Esophagus muscularis mucosa (tissue), 4 donors: ENCODE results near the gene LRP5. TPM values are rescaled to one million over a fixed set of nuclear protein-coding genes. Genes with fewer than 3 reads are reported as not detected.

ENCODE experiments used
- DNase-seq: peaks from one replicate; pipeline ENCODE4 v3.0.0-alpha.2; 2017; ENCODE audit errors: extremely low spot score
- H3K27ac ChIP-seq, 4 donors: fragments of 200-600 bp; sonication (generic); replicated peaks in 1 of 4; 1 replicate in 3 of 4; 2 replicates in 1 of 4; pipeline ENCODE4 v1.5.1; 2016 to 2019; ENCODE audit warnings: mild to moderate bottlenecking in 1 of 4
- H3K27me3 ChIP-seq, 4 donors: fragments of 200-600 bp; sonication (generic); one replicate each; pipeline versions ENCODE4 v1.5.1 to v1.6.0; 2016 to 2019
- H3K36me3 ChIP-seq, 4 donors: fragments of 200-600 bp; sonication (generic); one replicate each; pipeline ENCODE4 v1.5.1; 2016 to 2019
- H3K4me1 ChIP-seq, 4 donors: fragments of 200-600 bp; sonication (generic); one replicate each; pipeline ENCODE4 v1.5.1; 2016 to 2019
- H3K4me3 ChIP-seq, 4 donors: fragments of 200-600 bp; sonication (generic); 1 replicate in 2 of 4; 2 replicates in 2 of 4; pipeline ENCODE4 v1.5.1; 2016 to 2019; ENCODE audit warnings: mild to moderate bottlenecking in 4 of 4, moderate library complexity in 1 of 4
- H3K9me3 ChIP-seq, 4 donors: fragments of 200-600 bp; sonication (generic); 1 replicate in 3 of 4; 2 replicates in 1 of 4; pipeline ENCODE4 v1.5.1; 2016 to 2019
- EP300 ChIP-seq: sonication (generic); formaldehyde crosslinking; IDR thresholded peaks from one replicate; pipeline ENCODE4 v1.6.1; 2017; ENCODE audit warnings: antibody characterized with exemption
- POLR2A ChIP-seq: fragments of 450-650 bp; IDR thresholded peaks from one replicate; pipeline ENCODE4 v1.6.1; 2017; ENCODE audit warnings: antibody characterized with exemption, moderate library complexity, mild to moderate bottlenecking, low read depth
- POLR2AphosphoS5 ChIP-seq, 2 donors: sonication (generic); formaldehyde crosslinking; IDR thresholded peaks; one replicate each; pipeline ENCODE4 v1.6.1; 2017; ENCODE audit warnings: antibody characterized with exemption in 2 of 2
- WGBS: methylation state at CpG from one replicate; pipeline ENCODE4 v1.1.5; 2018; 5-methylcytosine and 5-hydroxymethylcytosine counted together
- intact Hi-C: fragments of 100-400 bp; cut with DNase I; formaldehyde crosslinking; loops from one replicate; pipeline ENCODE4 v1.15.1; 2023
- total RNA-seq, 4 donors: library from RNA; depleted of rRNA; stranded (reverse); fragments of >200 nt; gene quantifications; one replicate each; pipeline versions ENCODE4 v1.1.0 to v1.2.1, GENCODE V29; 2016
- TF ChIP-seq, protein P1 (sequence below), 3 experiments: fragments of 200-600 bp in 2 of 3; fragments of 450-650 bp in 1 of 3; sonication (generic) in 2 of 3; IDR thresholded peaks; one replicate each; pipeline ENCODE4 v1.5.1; 2017 to 2019; ENCODE audit warnings: antibody characterized with exemption in 3 of 3, mild to moderate bottlenecking in 2 of 3, moderate library complexity in 1 of 3

The LRP5 gene
- total RNA-seq, 4 donors from 2014 or later: 34.0 to 78.4 (median 56.2) TPM

DNA sequence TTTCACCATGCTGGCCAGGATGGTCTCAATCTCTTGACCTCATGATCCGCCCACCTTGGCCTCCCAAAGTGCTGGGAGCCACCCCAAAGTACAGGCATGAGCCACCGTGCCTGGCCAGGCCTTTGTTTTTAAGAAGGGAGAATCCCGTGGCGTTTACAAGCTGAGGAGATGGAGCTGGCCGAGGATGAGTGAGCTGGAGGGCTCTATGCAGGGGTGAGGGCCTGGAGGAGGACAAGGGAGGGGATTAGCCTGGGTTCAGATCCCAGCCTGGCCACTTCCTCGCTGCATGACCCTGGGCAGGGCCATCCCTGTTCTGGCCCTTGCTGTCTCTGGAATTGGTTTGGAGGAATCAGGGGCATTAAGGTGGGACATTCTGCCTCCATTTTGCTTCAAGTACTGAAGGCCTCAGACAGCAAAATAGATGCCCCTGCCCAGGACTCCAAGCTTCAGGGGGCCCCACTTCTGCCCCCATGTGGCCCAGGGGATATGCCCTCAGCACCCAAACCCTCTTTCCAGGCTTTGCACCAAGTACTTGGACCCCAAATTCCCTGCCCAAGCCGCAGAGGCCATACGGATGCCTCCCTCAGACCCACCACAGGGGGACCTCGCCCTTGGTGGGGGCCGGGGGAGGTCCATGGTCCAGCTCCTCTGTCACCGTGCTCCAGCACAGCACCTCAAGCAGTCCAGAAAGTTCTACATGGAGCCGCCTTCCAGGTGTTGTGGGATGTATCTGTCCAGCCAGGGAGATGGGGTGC is 12.1 kb upstream of the LRP5 start:
- H3K9me3 ChIP-seq: no peaks in the 10 kb centered on the region
- WGBS: 93% methylated on average over 12 of the region's 12 CpGs
- no peaks in the 10 kb centered on the region for H3K27me3 ChIP-seq
- no peak for DNase-seq
- H3K36me3 ChIP-seq: no peaks in the 10 kb centered on the region
- no peak overlapping the region for H3K27ac ChIP-seq
- intact Hi-C loops: no loop called here
- no peak overlapping the region for H3K4me3 ChIP-seq
- no peak for TF ChIP-seq EP300
- TF ChIP-seq POLR2A: no peak
- TF ChIP-seq POLR2AphosphoS5 (IDR thresholded peaks at IDR 0.05): no peak
- TF ChIP-seq, protein P1, sequence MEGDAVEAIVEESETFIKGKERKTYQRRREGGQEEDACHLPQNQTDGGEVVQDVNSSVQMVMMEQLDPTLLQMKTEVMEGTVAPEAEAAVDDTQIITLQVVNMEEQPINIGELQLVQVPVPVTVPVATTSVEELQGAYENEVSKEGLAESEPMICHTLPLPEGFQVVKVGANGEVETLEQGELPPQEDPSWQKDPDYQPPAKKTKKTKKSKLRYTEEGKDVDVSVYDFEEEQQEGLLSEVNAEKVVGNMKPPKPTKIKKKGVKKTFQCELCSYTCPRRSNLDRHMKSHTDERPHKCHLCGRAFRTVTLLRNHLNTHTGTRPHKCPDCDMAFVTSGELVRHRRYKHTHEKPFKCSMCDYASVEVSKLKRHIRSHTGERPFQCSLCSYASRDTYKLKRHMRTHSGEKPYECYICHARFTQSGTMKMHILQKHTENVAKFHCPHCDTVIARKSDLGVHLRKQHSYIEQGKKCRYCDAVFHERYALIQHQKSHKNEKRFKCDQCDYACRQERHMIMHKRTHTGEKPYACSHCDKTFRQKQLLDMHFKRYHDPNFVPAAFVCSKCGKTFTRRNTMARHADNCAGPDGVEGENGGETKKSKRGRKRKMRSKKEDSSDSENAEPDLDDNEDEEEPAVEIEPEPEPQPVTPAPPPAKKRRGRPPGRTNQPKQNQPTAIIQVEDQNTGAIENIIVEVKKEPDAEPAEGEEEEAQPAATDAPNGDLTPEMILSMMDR (IDR thresholded peaks at IDR 0.05): no peak
- H3K4me1 ChIP-seq: peaks cover 16 to 26% (median 24%) of the 10 kb centered on the region in 4 donors

DNA sequence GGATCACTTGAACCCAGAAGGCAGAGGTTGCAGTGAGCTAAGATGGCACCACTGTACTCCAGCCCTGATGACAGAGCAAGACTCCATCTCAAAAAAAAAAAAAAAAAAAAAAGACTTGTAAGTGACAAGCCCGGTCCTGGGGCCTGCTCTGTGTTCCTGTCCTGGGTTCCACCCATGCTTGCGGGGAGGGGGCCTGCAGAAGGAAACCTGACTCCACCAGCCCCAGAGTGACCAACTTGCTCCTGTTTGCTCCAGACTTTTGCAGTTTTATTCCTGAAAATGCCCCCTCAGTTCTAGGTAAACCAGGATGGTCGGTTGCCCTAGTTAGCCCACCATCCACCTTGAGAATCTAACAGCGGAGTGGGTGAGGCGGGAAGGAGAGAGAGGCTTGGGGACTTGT is 10.1 kb upstream of the LRP5 start:
- no peaks in the 10 kb centered on the region for H3K27me3 ChIP-seq
- no peak overlapping the region for H3K4me3 ChIP-seq
- WGBS: 73% methylated on average over 5 of the region's 5 CpGs
- intact Hi-C loops: no loop called here
- H3K4me1 ChIP-seq: peaks cover 16 to 21% (median 21%) of the 10 kb centered on the region in 4 donors
- no peaks in the 10 kb centered on the region for H3K9me3 ChIP-seq
- TF ChIP-seq POLR2A (no peak), POLR2AphosphoS5 (IDR thresholded peaks at IDR 0.05) (no peak), EP300 (no peak)
- TF ChIP-seq, protein P1 (IDR thresholded peaks at IDR 0.05): no peak
- no peak overlapping the region for H3K27ac ChIP-seq
- DNase-seq: no peak
- H3K36me3 ChIP-seq: no peaks in the 10 kb centered on the region

DNA sequence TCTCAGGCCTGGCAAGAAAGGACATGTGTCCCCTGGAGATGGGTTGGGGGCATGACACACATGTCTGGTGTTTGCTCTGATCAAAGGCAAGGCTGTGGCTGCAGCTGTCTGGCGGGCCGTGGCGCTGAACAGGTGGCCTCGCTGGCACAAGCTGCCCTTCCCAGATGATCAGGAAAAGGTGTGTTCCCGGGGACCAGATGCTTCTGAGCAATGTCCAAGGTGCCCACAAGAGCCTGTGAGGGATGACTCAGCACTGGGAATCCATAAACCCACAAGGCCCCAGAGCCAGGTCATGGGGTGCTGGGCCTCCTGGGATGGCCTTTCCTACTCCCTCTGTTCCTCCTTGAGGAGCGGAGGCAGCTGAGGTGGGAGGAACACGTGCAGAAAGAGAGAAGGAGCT is 9.7 kb upstream of the LRP5 start:
- no peak for DNase-seq
- intact Hi-C loops: no loop called here
- H3K36me3 ChIP-seq: no peaks in the 10 kb centered on the region
- peaks cover 13 to 17% (median 17%) of the 10 kb centered on the region in 4 donors for H3K4me1 ChIP-seq
- 68% methylated on average over 7 of the region's 7 CpGs for WGBS
- no peak overlapping the region for H3K4me3 ChIP-seq
- no peak overlapping the region for H3K27ac ChIP-seq
- no peaks in the 10 kb centered on the region for H3K27me3 ChIP-seq
- H3K9me3 ChIP-seq: no peaks in the 10 kb centered on the region
- TF ChIP-seq POLR2AphosphoS5 (IDR thresholded peaks at IDR 0.05) (no peak), EP300 (no peak), POLR2A (no peak)
- TF ChIP-seq, protein P1 (IDR thresholded peaks at IDR 0.05): no peak

GRCh38 chr11:68303083-68303482 is 9.3 kb upstream of the LRP5 start:
- Histone ChIP-seq H3K4me3 (no peak overlapping the region), H3K36me3 (no peaks in the 10 kb centered on the region), H3K27me3 (no peaks in the 10 kb centered on the region), H3K27ac (no peak overlapping the region), H3K4me1 (peaks cover 8 to 13% (median 13%) of the 10 kb centered on the region in 4 donors), H3K9me3 (no peaks in the 10 kb centered on the region)
- 76% methylated on average over 2 of the region's 2 CpGs for WGBS
- DNase-seq: no peak
- intact Hi-C loops: no loop called here
- TF ChIP-seq POLR2AphosphoS5 (IDR thresholded peaks at IDR 0.05) (no peak), EP300 (no peak), POLR2A (no peak)
- TF ChIP-seq, protein P1 (IDR thresholded peaks at IDR 0.05): no peak
